T-helper 9 cell (primary cell): ENCODE measurements around the gene PELI1.

ENCODE experiments used
- DNase-seq: peaks from one replicate; pipeline ENCODE4 v3.0.0-alpha.2; 2020
- total RNA-seq, 2 donors: gene quantifications; one replicate each; lab custom pipeline; 2026; lab: John Stamatoyannopoulos, UW

PELI1 gene
- total RNA-seq = 44.9 to 245 reads per million in 2 donors

GRCh38 chr2:64144057-64145013, at the start of gene PELI1:
TSS of gene PELI1 (minus strand) at chr2:64144420. CDS start at chr2:64108310, 36,110 bp downstream.
- peak; percentile 95 for DNase-seq

- DNase-seq = no peak
Observed at GRCh38 chr2:64193491-64193890, 49.3 kb upstream of the PELI1 start.

GRCh38 chr2:64192664-64193105, 48.5 kb upstream of the PELI1 start:
- DNase-seq = no peak

- no peak for DNase-seq
Observed at GRCh38 chr2:64192125-64192479, 47.9 kb upstream of the PELI1 start.

GRCh38 chr2:64189586-64189985, 45.4 kb upstream of the PELI1 start:
- DNase-seq = no peak

- no peak for DNase-seq
Observed at GRCh38 chr2:64189167-64189566, 44.9 kb upstream of the PELI1 start.

- no peak for DNase-seq
Observed at GRCh38 chr2:64186699-64187605, 42.7 kb upstream of the PELI1 start.

- DNase-seq = no peak
Observed at GRCh38 chr2:64179582-64180321, 35.5 kb upstream of the PELI1 start.

- DNase-seq = no peak
Observed at GRCh38 chr2:64177315-64177714, 33.1 kb upstream of the PELI1 start.

GRCh38 chr2:64175419-64176197, 31.4 kb upstream of the PELI1 start:
- no peak for DNase-seq

- DNase-seq = no peak
Observed at GRCh38 chr2:64173156-64174135, 29.2 kb upstream of the PELI1 start.

GRCh38 chr2:64168756-64169155, 24.5 kb upstream of the PELI1 start:
- no peak for DNase-seq

GRCh38 chr2:64168201-64168600, 24.0 kb upstream of the PELI1 start:
- no peak for DNase-seq

- DNase-seq = no peak
Observed at GRCh38 chr2:64166637-64167420, 22.6 kb upstream of the PELI1 start.

- DNase-seq = no peak
Observed at GRCh38 chr2:64166212-64166611, 22.0 kb upstream of the PELI1 start.

- DNase-seq = no peak
Observed at GRCh38 chr2:64165706-64166105, 21.5 kb upstream of the PELI1 start.

- DNase-seq = no peak
Observed at GRCh38 chr2:64164629-64165028, 20.4 kb upstream of the PELI1 start.

GRCh38 chr2:64162516-64162915, 18.3 kb upstream of the PELI1 start:
- DNase-seq = no peak

GRCh38 chr2:64157792-64158191, 13.6 kb upstream of the PELI1 start:
- DNase-seq = no peak

GRCh38 chr2:64153811-64154210, 9.6 kb upstream of the PELI1 start:
- no peak for DNase-seq
